ENCODE data around the gene LPAR3.

The LPAR3 gene

DNA sequence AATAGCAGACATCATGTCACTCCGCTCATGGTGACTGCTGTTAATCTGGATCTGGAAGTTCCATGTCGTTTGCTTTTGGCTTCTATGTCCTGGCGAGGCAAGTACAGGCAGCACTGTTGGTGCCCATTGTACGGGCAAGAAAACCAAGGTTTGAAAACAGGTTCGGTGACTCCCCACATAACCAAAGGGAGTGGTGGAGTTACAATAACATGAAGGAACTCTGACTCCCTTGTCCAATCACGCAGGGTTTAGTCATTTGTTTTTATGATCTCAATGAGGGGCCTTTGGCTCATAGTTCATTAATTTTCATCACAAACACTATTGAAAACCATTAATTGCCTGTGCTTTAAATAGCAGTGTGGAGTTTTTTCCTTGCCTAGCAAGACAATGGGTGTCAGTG lies 119.8 kb downstream of the LPAR3 start:
- no peak for DNase-seq

DNA sequence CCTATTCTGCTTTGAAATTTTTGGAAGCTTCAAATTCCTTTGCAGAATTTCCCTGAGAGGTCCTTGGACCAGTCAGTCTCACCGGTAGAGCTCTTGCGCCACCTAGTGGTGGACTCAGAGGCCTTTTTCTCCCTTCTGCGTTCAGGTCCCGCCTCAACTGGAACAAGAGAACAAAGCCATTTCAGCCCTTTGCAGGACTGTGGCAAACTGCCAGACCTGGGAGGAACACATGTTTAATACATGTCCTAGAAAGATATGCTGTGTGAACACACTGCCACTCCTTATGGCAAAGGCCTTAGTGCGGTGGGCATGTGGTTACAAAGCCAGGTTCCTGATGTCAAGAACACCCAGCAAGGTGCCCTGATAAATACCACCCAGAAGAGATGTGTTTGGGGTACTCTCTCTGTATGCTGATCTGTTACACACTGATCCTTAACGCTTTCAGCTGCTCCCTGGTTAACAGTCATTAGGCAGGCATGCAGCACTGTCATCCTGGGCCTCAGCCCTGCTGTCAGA lies 120.5 kb downstream of the LPAR3 start:
- DNase-seq: peak; percentile 59

DNA sequence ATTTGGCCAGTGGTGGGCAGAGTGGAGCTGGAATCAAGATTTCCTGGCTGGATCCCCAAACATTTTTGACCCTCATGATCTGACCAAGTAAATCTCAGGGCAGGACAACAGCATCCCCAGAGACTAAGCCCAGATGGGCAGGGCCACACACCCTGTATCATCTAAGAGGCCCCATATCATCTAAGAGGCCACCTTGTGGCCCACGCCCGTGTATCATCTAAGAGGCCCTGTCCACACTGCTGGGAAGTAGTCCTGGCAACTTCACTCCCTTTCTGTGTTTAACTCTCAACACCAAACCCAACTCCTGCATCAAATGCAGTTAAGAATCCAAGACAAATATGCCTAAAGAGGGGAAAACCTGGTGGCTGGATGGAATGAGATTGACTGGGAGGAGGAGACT lies 121.1 kb downstream of the LPAR3 start:
- no peak for DNase-seq

DNA sequence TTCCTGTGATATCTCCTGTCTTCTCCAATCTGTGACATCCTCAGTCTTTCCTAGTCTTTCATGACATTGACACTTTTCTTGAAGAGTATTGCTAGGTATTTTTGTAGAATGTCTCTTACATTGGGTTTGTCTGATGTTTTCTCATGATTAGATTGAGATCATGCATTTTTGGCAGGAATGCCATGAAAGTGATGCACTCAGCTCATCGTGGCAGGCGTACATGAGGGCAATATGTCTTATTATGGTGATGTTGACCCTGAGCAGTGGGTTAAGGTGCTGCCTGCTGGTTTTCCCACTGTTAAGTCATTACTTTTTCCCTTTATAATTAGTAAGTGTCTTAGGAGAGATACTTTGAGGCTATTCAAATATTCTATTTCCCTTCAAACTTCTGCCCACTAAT lies 122.5 kb downstream of the LPAR3 start:
- no peak for DNase-seq

DNA sequence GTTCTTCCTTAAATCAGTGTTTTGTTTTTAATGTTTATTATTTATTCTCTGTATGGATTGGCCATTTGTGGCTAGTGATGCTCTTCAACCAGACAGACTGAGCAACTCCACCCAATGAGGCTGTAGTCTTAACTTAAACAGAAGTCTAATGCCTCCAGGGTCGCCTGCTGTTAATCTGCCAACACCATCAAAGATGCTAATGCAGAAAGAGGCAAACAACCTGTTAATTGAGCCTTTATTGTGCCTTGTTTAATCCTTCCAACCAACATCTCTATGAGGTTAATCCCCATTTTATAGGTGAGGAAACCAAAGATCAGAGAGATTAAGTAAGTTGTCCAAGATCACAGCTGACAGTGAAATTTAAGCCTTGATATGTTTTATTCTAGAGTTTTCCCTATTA lies 123.4 kb downstream of the LPAR3 start:
- DNase-seq: no peak

DNA sequence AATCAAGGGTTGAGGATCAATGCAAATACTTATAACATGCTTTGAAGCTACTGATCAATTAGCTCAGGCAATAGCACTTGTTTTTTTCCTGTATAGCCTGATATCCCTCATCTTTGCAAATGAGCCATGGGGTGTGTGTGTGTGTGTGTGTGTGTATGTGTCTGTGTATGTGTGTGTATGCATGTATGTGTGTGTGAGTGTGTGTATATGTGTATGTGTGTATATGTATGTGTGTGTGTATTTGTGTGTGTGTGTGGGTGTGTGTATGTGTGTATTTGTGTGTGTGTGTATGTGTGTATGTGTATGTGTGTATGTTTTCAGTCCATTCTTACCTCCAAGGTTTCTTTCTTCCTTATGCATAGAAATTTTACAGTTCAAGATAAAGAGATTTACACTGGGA lies 124.4 kb downstream of the LPAR3 start:
- DNase-seq: no peak

DNA sequence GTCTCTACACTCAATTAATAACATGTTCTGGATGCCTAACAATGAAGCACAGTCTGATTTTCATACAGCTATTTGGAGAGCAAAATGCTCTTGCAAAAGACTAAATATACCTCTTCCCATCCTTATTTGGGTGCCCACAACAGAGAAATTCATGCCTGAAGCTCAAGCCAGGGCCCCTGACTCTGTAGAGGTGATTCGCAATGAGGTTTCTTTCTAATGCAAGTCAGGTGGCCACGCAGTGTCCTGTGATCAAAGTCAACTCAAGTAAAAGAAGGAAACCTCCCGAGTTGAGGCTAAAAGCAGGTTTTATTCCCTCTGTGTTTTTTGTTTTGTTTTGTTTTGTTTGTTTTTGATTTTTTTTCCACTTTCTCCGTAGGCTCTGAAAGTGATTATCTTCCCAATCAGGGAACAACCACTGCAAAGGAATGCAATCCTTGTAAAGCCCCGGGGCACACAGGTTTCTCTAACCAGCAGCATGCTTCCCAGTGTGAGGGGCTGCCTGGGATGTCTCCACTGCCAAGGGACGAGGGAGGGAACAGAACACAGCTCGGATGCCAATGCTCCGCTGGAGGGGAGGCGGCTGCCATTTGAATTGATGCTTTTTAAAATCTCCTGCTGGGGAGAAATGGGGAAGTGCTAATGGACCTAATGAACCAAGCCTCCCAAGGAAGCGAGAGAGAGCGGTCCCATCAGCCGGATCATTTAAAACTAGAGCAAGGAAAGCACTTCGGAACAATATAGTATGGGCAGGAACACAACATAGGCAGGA lies 128.9 kb downstream of the LPAR3 start:
- DNase-seq: no peak

DNA sequence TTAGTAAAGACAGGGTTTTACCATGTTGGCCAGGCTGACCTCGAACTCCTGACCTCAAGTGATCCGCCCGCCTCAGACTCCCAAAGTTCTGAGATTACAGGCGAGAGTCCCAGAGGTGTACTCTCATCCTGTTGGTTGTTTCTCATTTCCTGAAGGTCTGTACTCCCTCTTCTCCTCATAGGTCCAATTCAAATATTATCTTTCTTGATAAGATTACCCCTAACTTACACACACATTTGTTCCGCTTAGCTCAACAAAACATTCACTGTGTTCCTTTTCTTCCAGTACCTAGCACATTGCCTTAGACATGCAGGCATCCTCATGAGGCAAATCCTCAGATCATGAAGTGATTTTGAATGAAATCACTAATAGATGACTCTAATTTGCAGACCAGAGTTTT lies 130.3 kb downstream of the LPAR3 start:
- DNase-seq: no peak
